Measurements from ENCODE around the gene TREML1.

DNA sequence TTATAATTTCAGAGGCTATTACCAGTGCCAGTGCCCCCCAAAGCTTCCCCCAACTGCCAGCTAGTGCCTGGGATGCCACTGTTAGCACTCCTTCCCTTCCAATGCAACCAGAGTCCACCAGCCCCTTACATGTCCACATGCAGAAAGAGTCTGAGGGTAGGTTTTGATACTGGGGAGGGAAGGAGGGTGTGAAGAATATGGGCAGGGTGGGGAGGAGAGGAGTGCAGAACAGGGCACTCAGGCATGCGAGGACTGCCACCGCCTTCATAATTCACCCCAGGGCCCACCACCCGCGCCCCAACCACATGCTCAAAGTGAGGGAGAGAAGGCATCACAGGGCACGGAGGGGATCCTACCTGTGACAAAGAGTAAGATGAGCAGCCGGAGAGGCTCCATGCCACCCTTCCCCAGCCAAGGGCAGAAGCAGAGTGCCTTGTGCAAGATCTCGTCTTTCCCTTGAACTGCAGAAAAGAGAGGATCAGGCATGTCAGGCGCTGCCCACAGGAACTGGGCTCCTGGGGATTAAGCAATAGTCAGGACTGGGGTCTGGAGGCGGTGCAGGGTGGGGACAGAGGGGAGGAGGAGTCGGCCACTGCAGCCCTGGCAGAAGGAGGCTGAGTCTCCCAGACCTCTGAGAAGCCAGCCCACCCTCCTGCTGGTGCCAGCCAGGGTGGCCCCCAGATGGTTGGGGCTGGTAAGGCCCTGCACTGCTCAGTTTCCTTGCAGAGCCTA, 8.7 kb upstream of the TREML1 start, which contains the start of gene TREM2:
- TF ChIP-seq, protein P1, sequence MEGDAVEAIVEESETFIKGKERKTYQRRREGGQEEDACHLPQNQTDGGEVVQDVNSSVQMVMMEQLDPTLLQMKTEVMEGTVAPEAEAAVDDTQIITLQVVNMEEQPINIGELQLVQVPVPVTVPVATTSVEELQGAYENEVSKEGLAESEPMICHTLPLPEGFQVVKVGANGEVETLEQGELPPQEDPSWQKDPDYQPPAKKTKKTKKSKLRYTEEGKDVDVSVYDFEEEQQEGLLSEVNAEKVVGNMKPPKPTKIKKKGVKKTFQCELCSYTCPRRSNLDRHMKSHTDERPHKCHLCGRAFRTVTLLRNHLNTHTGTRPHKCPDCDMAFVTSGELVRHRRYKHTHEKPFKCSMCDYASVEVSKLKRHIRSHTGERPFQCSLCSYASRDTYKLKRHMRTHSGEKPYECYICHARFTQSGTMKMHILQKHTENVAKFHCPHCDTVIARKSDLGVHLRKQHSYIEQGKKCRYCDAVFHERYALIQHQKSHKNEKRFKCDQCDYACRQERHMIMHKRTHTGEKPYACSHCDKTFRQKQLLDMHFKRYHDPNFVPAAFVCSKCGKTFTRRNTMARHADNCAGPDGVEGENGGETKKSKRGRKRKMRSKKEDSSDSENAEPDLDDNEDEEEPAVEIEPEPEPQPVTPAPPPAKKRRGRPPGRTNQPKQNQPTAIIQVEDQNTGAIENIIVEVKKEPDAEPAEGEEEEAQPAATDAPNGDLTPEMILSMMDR (conservative IDR thresholded peaks at IDR 0.05; ENCODE audit: low read depth, low read length) = no peak
- no peak for TF ChIP-seq EZH2 (IDR thresholded peaks at IDR 0.05; ENCODE audit: borderline replicate concordance, low read depth, low read length, poor library complexity, severe bottlenecking)

Data from A673 (cell line).